OCI-LY7 (cell line): ENCODE measurements around the gene THRA. TPM values are rescaled to one million over a fixed set of nuclear protein-coding genes. Genes with fewer than 3 reads are reported as not detected.

Source experiments
- BruUV-seq: library from RNA; stranded (reverse); fragments of 400-500 nt; replicated peaks from 2 replicates; lab custom pipeline; 2021; lab: Mats Ljungman, UMichigan
- CTCF ChIA-PET: fragments of 300-600 bp; sonication (Branson Sonifier 250); formaldehyde crosslinking; loops from one replicate; lab custom pipeline; 2022; ENCODE audit warnings: antibody characterized with exemption; ENCODE audit not compliant: unreplicated experiment; lab: Charles Lee
- POLR2A ChIA-PET: fragments of 300-600 bp; sonication (Branson Sonifier 250); formaldehyde crosslinking; loops from one replicate; lab custom pipeline; 2022; ENCODE audit warnings: antibody characterized with exemption; lab: Charles Lee
- DNase-seq: peaks from one replicate; pipeline ENCODE4 v3.0.0-alpha.2; 2015; ENCODE audit warnings: low spot score
- H2AFZ ChIP-seq: fragments of 200-600 bp; sonication (generic), shearing (Covaris generic); 2 replicates; pipeline ENCODE4 v1.6.1; 2014; ENCODE audit warnings: mild to moderate bottlenecking, antibody characterized with exemption, low read length, moderate library complexity
- H3K27ac ChIP-seq: fragments of 200-600 bp; sonication (generic); 2 replicates; pipeline ENCODE4 v1.5.1; 2014; ENCODE audit warnings: mixed run types, low read depth, mild to moderate bottlenecking, moderate library complexity, low read length, inconsistent platforms; ENCODE audit not compliant: poor library complexity, severe bottlenecking
- H3K36me3 ChIP-seq: fragments of 200-600 bp; sonication (generic); 2 replicates; pipeline ENCODE4 v1.6.1; 2014; ENCODE audit warnings: mild to moderate bottlenecking, antibody characterized with exemption, low read length, moderate library complexity, mixed read lengths; ENCODE audit not compliant: insufficient read depth
- H3K4me1 ChIP-seq: fragments of 200-600 bp; sonication (generic); 2 replicates; pipeline ENCODE4 v1.5.1; 2014; ENCODE audit warnings: mild to moderate bottlenecking, low read length; ENCODE audit not compliant: insufficient read depth, poor library complexity, severe bottlenecking
- H3K4me2 ChIP-seq: fragments of 200-600 bp; sonication (generic); 2 replicates; pipeline ENCODE4 v1.6.1; 2014; ENCODE audit warnings: mild to moderate bottlenecking, low read length
- H3K4me3 ChIP-seq: fragments of 200-600 bp; sonication (generic); 2 replicates; pipeline ENCODE4 v1.5.1; 2014; ENCODE audit warnings: mild to moderate bottlenecking, low read depth, low read length; ENCODE audit not compliant: poor library complexity, severe bottlenecking
- H3K79me2 ChIP-seq: fragments of 200-600 bp; sonication (generic); 2 replicates; pipeline ENCODE4 v1.6.1; 2016; ENCODE audit warnings: low read depth, mild to moderate bottlenecking, low read length, moderate library complexity, mixed read lengths; ENCODE audit not compliant: insufficient read depth
- H3K9me2 ChIP-seq: fragments of 200-600 bp; sonication (generic); 2 replicates; pipeline ENCODE4 v1.6.1; 2016; ENCODE audit warnings: mild to moderate bottlenecking, low read length, mixed read lengths; ENCODE audit not compliant: insufficient read depth
- H3K9me3 ChIP-seq: fragments of 200-600 bp; sonication (generic); 2 replicates; pipeline ENCODE4 v1.6.1; 2014; ENCODE audit warnings: mild to moderate bottlenecking, mixed run types, low read length, mixed read lengths
- H4K20me1 ChIP-seq: fragments of 200-600 bp; sonication (generic); 2 replicates; pipeline ENCODE4 v1.6.1; 2014; ENCODE audit warnings: mild to moderate bottlenecking, antibody characterized with exemption, low read length, moderate library complexity, mixed read lengths; ENCODE audit not compliant: insufficient read depth
- CTCF ChIP-seq: fragments of 200-600 bp; sonication (generic); conservative IDR thresholded peaks from 2 replicates; pipeline ENCODE4 v1.5.1; 2014; ENCODE audit warnings: mild to moderate bottlenecking, antibody characterized with exemption, low read length, moderate library complexity, mixed read lengths
- EZH2phosphoT487 ChIP-seq: fragments of 200-600 bp; sonication (generic); IDR thresholded peaks from 2 replicates; pipeline ENCODE4 v1.6.1; 2018; ENCODE audit warnings: low read depth, borderline replicate concordance, mild to moderate bottlenecking, mixed run types, antibody characterized with exemption, low read length, moderate library complexity, mixed read lengths
- intact Hi-C: fragments of 100-400 bp; cut with micrococcal nuclease; formaldehyde crosslinking; loops from one replicate; pipeline ENCODE4 v1.10.0; 2022; ENCODE audit not compliant: unreplicated experiment
- total RNA-seq, 2 experiments: library from RNA; depleted of rRNA in 1 of 2; stranded (reverse); fragments of >200 nt in 1 of 2; shearing (Covaris generic) in 1 of 2; gene quantifications; 2 replicates each; pipeline ENCODE4 v1.2.3, GENCODE V29; 2014 to 2022

Gene THRA
- total RNA-seq, 2 experiments from 2014 or later: 3.9 to 9.3 TPM

- Histone ChIP-seq H3K79me2 (no peaks in the 10 kb centered on the region), H3K4me2 (peak overlapping the region; percentile 65), H3K27ac (peak overlapping the region; percentile 2), H3K36me3 (no peaks in the 10 kb centered on the region), H4K20me1 (no peaks in the 10 kb centered on the region), H2AFZ (peak overlapping the region; percentile 77; the same call in 1 of the 2 replicates), H3K4me3 (peak overlapping the region; percentile 28), H3K4me1 (peaks cover 43% of the 10 kb centered on the region), H3K9me3 (no peaks in the 10 kb centered on the region), H3K9me2 (no peaks in the 10 kb centered on the region)
- ChIA-PET POLR2A (interaction anchor here (0.6 kb wide), 1 partner anchor 32 kb away, joined by 7 read pairs; no protein-coding TSS in a partner anchor), CTCF (no interaction called here)
- intact Hi-C loops: no loop called here
- TF ChIP-seq EZH2phosphoT487 (no peak), CTCF (no peak)
- BruUV-seq: no TSS peak
- DNase-seq: peak; percentile 70
Measured at GRCh38 chr17:40068917-40069750, 6.4 kb downstream of the THRA start.

- H3K79me2 ChIP-seq: no peaks in the 10 kb centered on the region
- peaks cover 36% of the 10 kb centered on the region for H3K4me1 ChIP-seq
- H3K9me3 ChIP-seq: no peaks in the 10 kb centered on the region
- CTCF ChIA-PET: no interaction called here
- intact Hi-C loops: no loop called here
- no peaks in the 10 kb centered on the region for H3K9me2 ChIP-seq
- no TSS peak for BruUV-seq
- H3K36me3 ChIP-seq: no peaks in the 10 kb centered on the region
- POLR2A ChIA-PET: no interaction called here
- H3K4me2 ChIP-seq: peak overlapping the region; percentile 65
- DNase-seq: peak; percentile 61
- no peaks in the 10 kb centered on the region for H4K20me1 ChIP-seq
- H2AFZ ChIP-seq: peak overlapping the region; percentile 77; the same call in 1 of the 2 replicates
- H3K27ac ChIP-seq: no peak overlapping the region
- peak overlapping the region; percentile 6 for H3K4me3 ChIP-seq
- no peak for TF ChIP-seq EZH2phosphoT487
- TF ChIP-seq CTCF: peak; percentile 60
Measured at GRCh38 chr17:40069751-40070708, 7.3 kb downstream of the THRA start.
